Measurements from ENCODE around the gene TMEM115. TPM values are rescaled to one million over a fixed set of nuclear protein-coding genes. Genes with fewer than 3 reads are reported as not detected.

Gene TMEM115
- total and polyA plus RNA-seq, 2 of the 13 experiments (the other 11 are each of a cell fraction or from before 2014, with no cell fraction given), result 22.1 to 30.7 TPM

GRCh38 chr3:50347187-50347813 is 12.0 kb downstream of the TMEM115 start (continued):
- TF ChIP-seq HMGXB4 (CRISPR knock-in tag; IDR thresholded peaks at IDR 0.05; ENCODE audit: borderline replicate concordance in 1 of 2, low read depth in 1 of 2) (no peak), ASH2L (IDR thresholded peaks at IDR 0.05; ENCODE audit: insufficient read length, low read depth, low read length) (no peak), HNRNPUL1 (IDR thresholded peaks at IDR 0.05; ENCODE audit: low read depth, low read length) (no peak), ZNF484 (CRISPR knock-in tag; IDR thresholded peaks at IDR 0.05; ENCODE audit: borderline replicate concordance, low read depth) (no peak), ZNF567 (CRISPR knock-in tag; IDR thresholded peaks at IDR 0.05; ENCODE audit: borderline replicate concordance) (no peak), ZNF101 (CRISPR knock-in tag; IDR thresholded peaks at IDR 0.05; ENCODE audit: borderline replicate concordance, low read depth) (no peak), BRD4 (CRISPR knock-in tag; IDR thresholded peaks at IDR 0.05) (no peak), ZNF343 (CRISPR knock-in tag; IDR thresholded peaks at IDR 0.05) (no peak), ZBTB3 (CRISPR knock-in tag; IDR thresholded peaks at IDR 0.05; ENCODE audit: borderline replicate concordance, low read depth) (no peak), ZNF317 (CRISPR knock-in tag; IDR thresholded peaks at IDR 0.05) (no peak), ZGPAT (CRISPR knock-in tag; IDR thresholded peaks at IDR 0.05) (no peak), ARID3A (IDR thresholded peaks at IDR 0.05; ENCODE audit: low read depth, low read length) (peak; percentile 96), SSRP1 (CRISPR knock-in tag; IDR thresholded peaks at IDR 0.05) (no peak), HOXD1 (CRISPR knock-in tag; IDR thresholded peaks at IDR 0.05) (no peak), GLI4 (CRISPR knock-in tag; IDR thresholded peaks at IDR 0.05; ENCODE audit: borderline replicate concordance) (no peak), ZFP36L2 (CRISPR knock-in tag; IDR thresholded peaks at IDR 0.05) (no peak), ETV6 (CRISPR knock-in tag; conservative IDR thresholded peaks at IDR 0.05) (no peak), HNF1A (IDR thresholded peaks at IDR 0.05; ENCODE audit: low read depth) (no peak), HNF1A (CRISPR knock-in tag; IDR thresholded peaks at IDR 0.05; ENCODE audit: borderline replicate concordance) (no peak), SRSF4 (IDR thresholded peaks at IDR 0.05; ENCODE audit: low read depth, low read length, poor library complexity, severe bottlenecking) (no peak)

Measured in HepG2 (cell line).